Nucleus accumbens (tissue), 56 donors: ENCODE data around the gene CTRB1.

Experiments used
- DNase-seq, 56 donors: peaks; one replicate each; lab custom pipeline; 2025; lab: John Stamatoyannopoulos, UW

CTRB1 gene

DNA sequence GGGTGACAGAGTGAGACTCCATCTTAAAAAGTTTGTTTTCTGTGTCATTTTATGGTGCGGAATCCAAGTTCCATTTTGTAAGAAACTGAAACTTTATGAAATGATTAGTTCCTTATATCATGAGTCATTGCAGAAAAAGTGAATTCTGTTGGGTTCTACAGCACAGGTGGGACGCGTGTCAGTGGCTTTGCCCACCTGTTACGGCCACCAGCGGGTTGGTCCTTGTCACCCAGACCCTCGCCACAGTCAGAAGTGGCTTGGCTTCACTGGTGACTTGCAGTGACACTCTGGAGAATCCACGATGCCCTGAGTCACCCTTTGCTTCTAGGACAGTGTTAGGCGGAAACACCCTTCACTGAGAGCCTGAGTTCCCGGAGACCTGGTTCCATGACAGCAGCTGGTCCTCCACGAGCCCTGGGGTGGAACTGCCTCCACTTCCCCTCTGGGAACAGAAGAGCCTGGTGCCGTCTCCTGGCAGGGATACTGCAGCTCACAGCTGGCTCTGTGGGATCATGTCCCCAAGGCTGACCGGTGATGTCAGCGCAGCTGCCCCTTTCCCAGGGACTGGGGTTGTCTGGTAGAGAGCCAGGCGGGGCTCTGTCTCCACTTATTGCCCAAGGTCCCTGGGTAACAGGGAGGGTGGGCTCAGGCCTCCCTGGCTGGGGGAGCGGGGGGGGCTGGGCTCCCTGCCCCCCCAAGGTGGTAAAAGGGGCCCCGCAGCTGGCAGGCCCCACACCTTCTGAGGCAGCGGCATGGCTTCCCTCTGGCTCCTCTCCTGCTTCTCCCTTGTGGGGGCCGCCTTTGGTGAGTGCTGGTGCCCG, at the start of gene CTRB1:
CTRB1 (plus strand) TSS at position 733 of the 821 bp plus-strand sequence; CDS start at position 753, 20 bp downstream.
- DNase-seq = peak in 38 of 56 donors; percentile 8 to 82 (median 50)

DNA sequence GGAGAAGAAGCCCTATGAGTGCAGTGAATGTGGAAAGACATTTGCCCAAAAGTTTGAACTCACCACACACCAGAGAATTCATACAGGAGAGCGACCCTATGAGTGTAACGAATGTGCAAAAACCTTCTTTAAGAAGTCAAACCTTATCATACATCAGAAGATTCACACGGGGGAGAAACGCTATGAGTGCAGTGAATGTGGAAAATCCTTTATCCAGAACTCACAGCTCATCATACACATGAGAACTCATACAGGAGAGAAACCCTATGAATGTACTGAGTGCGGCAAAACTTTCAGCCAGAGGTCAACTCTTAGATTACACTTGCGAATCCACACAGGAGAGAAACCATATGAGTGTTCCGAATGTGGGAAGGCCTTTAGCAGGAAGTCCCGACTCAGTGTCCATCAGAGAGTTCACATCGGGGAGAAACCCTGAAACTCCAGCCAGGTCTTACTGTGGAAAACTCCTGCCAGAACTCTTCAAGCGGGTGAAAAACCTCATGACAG, 48.8 kb upstream of the CTRB1 start:
- DNase-seq = no peak

GRCh38 chr16:75172578-75172977, 46.2 kb upstream of the CTRB1 start:
- no peak for DNase-seq

DNA sequence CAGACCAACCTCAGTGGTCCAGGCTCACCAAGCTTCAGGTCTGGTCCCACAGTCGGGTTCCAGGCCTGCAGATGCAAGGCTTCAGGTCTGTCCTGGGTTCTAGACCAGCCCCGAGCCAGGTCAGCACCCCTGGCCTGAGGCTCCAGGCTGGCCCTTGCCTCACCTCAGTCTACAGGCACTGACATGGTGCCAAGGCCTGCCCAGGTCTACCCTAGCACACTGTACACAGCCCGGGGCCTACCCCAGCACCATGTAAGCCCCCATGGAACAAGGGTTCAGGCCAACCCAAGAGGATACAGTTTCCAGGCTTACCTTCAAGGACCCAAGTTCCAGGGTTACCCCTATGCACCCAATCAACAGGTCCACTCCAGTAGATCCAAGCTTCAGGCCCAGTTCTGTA, 43.7 kb upstream of the CTRB1 start:
- DNase-seq = no peak

- no peak for DNase-seq
Observed at GRCh38 chr16:75176926-75177325, 41.9 kb upstream of the CTRB1 start.

- no peak for DNase-seq
Observed at GRCh38 chr16:75179208-75179607, 39.6 kb upstream of the CTRB1 start.

GRCh38 chr16:75181630-75182029, 37.2 kb upstream of the CTRB1 start:
- DNase-seq = no peak

GRCh38 chr16:75188832-75189477, 29.8 kb upstream of the CTRB1 start:
- no peak for DNase-seq

DNA sequence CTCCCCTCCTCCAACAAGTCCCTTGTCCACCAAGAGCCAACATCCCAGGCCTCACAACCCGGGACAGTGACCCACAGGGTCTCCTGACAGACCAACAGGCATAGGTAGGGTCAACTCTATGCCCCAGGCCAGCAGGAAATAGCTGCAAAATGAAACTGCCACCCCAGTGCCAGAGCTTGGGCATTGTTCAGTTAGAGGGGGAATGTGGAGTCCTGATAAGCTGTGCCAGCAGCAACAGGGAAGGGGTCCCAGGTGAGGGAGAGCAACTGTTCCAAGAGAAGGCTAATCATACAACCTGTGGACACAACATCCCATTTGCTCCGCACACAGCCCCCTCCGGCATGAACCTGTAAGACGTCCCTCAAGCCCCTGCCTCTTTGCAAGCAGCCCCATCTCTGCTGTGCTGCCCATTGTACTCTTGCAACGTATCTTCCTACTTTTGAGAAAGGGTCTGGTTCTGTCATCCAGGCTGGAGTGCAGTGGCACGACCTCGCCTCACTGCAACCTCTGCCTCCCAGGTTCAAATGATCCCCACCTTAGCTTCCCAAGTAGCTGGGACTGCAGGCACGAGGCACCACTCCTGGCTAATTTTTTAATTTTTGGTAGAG, 29.0 kb upstream of the CTRB1 start:
- DNase-seq = no peak

DNA sequence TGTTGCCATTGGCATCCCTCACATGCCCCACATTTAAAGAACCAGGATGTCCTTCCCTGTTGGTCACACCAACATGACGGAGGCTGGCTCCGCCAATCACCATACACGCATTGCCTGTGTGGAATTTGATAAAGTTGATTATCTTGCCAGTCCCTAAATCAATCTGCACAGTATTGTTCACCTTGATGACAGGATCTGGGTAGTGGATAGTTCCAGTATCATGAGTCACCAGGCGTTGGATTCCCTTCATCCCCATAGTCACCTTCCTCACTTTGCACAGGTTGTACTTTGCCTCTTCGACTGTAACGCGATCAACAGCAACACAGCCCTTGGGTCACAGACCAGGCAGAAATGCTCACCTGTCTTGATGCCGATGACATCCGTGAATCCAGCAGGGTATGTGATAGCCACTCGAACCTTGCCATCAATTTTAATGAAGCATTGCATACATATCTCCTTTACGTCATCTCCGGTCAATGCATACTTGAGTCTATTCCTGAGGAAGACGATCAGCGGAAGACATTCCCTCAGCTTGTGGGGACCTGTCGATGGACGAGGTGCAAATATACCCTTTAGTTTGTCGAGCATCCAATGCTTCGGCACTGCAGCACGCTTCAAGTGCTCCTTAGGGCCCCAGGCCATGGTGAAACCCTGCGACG, 26.1 kb upstream of the CTRB1 start:
- DNase-seq = no peak

DNA sequence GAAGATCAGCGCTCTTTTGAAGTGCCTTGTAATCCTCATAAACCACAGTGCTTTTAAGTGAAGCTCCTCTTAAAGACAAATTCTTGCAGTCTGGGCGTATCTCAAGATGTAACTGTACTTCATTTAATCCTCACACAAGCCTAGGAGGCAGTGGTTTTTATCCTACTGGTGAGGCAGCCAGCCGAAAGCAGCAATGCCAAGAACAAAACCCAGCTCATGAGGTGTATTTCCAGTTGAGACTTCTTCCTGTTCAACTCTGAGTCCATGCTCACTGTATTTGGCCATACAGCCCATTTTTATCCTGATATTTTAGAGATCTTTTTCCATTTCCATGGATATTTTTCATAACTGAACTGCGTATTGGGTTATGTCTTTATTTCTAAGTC, 25.5 kb upstream of the CTRB1 start:
- DNase-seq = no peak

DNA sequence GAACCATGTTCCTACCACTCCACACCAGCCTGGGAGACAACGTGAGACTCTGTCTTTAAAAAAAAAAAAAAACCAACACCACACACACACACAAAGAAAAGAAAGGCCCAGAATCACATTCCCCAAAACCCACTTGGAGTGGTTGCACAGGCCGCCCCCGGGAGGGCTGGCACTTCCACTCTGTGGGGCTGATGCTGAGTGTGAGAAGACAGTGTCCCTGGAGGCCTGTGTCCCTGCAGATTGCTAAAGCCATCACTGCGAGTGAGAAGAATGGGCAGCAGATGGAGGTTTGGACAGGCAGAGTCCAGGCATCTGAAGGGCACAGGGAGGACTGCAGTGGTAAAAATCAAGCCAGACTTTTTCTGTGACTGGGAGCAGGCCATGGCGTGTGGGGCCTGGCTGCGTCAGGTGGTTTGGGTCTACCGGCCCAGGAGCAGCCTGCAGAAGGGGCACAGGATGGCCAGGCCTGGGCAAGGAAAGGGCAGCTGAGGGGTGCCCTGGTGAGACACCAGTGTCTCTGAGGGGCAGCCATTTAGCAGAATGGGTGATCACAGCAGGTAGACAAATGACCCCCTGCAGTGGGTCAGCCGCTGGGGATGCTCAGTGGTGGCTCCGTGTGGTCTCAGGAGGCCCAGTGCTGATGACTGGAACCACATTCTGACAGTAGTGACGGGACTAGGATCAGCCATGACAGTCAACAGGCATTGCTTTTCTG, 24.9 kb upstream of the CTRB1 start:
- DNase-seq = no peak

GRCh38 chr16:75195811-75196790, 22.7 kb upstream of the CTRB1 start:
- no peak for DNase-seq

GRCh38 chr16:75196836-75197235, 22.0 kb upstream of the CTRB1 start:
- DNase-seq = no peak

DNA sequence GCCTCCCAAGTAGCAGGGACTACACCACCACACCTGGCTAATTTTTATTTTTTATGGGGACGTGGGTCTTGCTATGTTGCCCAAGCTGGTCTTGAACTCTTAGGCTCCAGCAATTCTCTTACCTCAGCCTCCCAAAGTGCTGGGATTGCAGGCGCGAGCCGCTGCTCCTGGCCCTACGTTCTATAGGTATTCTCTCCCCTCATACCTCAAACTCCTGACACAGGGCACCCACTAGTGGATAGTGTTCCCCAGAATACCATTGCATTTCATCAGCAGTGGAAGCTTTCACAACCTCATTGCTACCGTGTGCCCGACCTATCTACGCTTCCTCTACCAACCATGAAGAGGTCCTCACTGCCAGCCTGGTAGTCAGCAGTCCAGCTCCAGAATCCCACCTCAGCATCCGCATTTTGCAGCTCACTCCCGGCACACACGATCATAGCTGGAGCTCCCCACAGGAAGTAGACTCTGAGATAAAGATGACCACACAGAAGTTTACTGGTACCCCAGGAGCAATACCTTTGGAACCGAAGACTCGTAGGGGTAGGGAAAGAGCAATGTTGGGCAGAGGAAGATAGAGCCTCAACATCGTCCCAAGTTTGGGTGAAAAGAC, 21.2 kb upstream of the CTRB1 start:
- DNase-seq = no peak

DNA sequence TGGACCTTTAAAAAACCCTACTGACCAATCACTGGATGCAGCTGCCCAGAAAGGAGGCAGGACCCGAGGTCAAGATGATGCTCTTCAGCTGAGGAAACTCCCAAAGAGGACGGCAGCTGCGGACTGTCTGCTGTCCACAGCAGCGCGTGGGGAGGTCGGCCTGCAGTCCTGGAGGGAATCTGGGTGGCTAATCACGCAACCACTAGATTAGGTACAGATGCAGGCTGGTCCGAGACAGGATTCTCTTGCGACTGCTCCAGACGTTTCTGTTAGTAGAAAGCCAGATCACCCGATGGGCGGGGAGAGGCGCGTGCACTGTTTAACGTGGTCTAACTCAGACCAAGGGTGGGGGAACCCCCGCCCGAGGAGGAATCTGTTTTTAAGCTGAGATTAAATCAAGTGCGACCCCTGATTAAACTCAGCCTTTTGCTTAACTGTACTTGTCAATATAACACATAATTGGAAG, 20.6 kb upstream of the CTRB1 start:
- DNase-seq = no peak

DNA sequence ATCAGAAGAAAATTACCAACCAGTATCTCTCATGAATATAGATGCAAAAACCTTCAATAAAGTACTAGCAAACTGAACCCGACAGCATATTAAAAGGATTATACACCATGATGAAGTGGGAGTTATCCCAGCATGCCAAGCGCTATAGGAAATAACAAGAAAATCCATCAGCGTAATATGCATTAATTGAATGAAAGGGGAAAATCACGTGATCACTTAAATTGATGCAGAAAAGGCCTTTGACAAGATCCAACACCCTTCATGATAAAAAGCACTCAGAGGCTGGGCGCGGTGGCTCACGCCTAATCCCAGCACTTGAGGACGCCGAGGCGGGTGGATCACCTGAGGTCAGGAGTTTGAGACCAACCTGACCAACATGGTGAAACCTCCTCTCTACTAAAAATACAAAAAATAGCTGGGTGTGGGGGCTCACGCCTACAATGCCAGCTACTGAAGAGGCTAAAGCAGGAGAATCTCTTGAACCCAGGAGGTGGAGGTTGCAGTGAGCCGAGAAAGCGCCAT, 16.7 kb upstream of the CTRB1 start:
- no peak for DNase-seq

- DNase-seq = no peak
Observed at GRCh38 chr16:75203096-75203495, 15.7 kb upstream of the CTRB1 start.
